ENCODE data around the gene USP27X. TPM values are rescaled to one million over a fixed set of nuclear protein-coding genes. Genes with fewer than 3 reads are reported as not detected.

USP27X gene
- total RNA-seq, 4 donors from 2014 or later: 3.1 to 5.0 (median 4.6) TPM

GRCh38 chrX:49845701-49846403 lies 33.4 kb upstream of the USP27X start:
- no peak for TF ChIP-seq CTCF (IDR thresholded peaks at IDR 0.05)
- TF ChIP-seq POLR2A (IDR thresholded peaks at IDR 0.05): no peak
- no peaks in the 10 kb centered on the region for H3K27me3 ChIP-seq
- H3K4me1 ChIP-seq: no peaks in the 10 kb centered on the region
- H3K4me3 ChIP-seq: no peak overlapping the region
- H3K9me3 ChIP-seq: no peaks in the 10 kb centered on the region
- H3K36me3 ChIP-seq: no peaks in the 10 kb centered on the region
- WGBS, 2 donors (ENCODE audit: low coverage in 1 of 2): 52 to 55% methylated on average over 3 to 4 of the region's 4 CpGs
- no peak for ATAC-seq
- H3K27ac ChIP-seq: no peak overlapping the region

GRCh38 chrX:49846522-49846921 lies 32.8 kb upstream of the USP27X start:
- no peak for ATAC-seq
- Histone ChIP-seq H3K27me3 (no peaks in the 10 kb centered on the region), H3K36me3 (no peaks in the 10 kb centered on the region), H3K9me3 (no peaks in the 10 kb centered on the region), H3K4me1 (no peaks in the 10 kb centered on the region), H3K27ac (no peak overlapping the region), H3K4me3 (no peak overlapping the region)
- TF ChIP-seq POLR2A (IDR thresholded peaks at IDR 0.05): no peak
- WGBS, 2 donors (ENCODE audit: low coverage in 1 of 2): 20 to 67% methylated on average over 1 of the region's 1 CpG

GRCh38 chrX:49848275-49848674 lies 31.0 kb upstream of the USP27X start:
- Histone ChIP-seq H3K9me3 (no peaks in the 10 kb centered on the region), H3K4me1 (no peaks in the 10 kb centered on the region), H3K27me3 (no peaks in the 10 kb centered on the region), H3K27ac (no peak overlapping the region), H3K36me3 (no peaks in the 10 kb centered on the region), H3K4me3 (no peak overlapping the region)
- TF ChIP-seq POLR2AphosphoS5 (IDR thresholded peaks at IDR 0.05): no peak
- no peak for TF ChIP-seq EP300 (IDR thresholded peaks at IDR 0.05)
- no peak for TF ChIP-seq CTCF (IDR thresholded peaks at IDR 0.05)
- TF ChIP-seq POLR2A (IDR thresholded peaks at IDR 0.05): no peak
- no peak for ATAC-seq
- WGBS, 2 donors (ENCODE audit: low coverage in 1 of 2): 77% methylated on average over 3 of the region's 3 CpGs; no CpG with 5 or more reads in 1 of the 2 donors

- WGBS, 2 donors (ENCODE audit: low coverage in 1 of 2): 29 to 56% methylated on average over 1 of the region's 1 CpG
- Histone ChIP-seq H3K9me3 (no peaks in the 10 kb centered on the region), H3K4me1 (no peaks in the 10 kb centered on the region), H3K27me3 (no peaks in the 10 kb centered on the region), H3K36me3 (no peaks in the 10 kb centered on the region), H3K4me3 (no peak overlapping the region), H3K27ac (no peak overlapping the region)
- TF ChIP-seq POLR2A (IDR thresholded peaks at IDR 0.05) (no peak), POLR2AphosphoS5 (IDR thresholded peaks at IDR 0.05) (no peak), EP300 (IDR thresholded peaks at IDR 0.05) (no peak), CTCF (IDR thresholded peaks at IDR 0.05) (no peak)
- ATAC-seq: no peak
Measured at GRCh38 chrX:49850028-49850427, 29.3 kb upstream of the USP27X start.

GRCh38 chrX:49853661-49854060 lies 25.6 kb upstream of the USP27X start:
- Histone ChIP-seq H3K4me1 (no peaks in the 10 kb centered on the region), H3K9me3 (no peaks in the 10 kb centered on the region), H3K4me3 (no peak overlapping the region), H3K27me3 (no peaks in the 10 kb centered on the region), H3K36me3 (no peaks in the 10 kb centered on the region), H3K27ac (no peak overlapping the region)
- whole genome bisulfite sequencing, 2 donors (ENCODE audit: low coverage in 1 of 2): 86% methylated on average over 5 of the region's 6 CpGs; no CpG with 5 or more reads in 1 of the 2 donors
- TF ChIP-seq EP300 (IDR thresholded peaks at IDR 0.05) (no peak), POLR2A (IDR thresholded peaks at IDR 0.05) (no peak), POLR2AphosphoS5 (IDR thresholded peaks at IDR 0.05) (no peak), CTCF (IDR thresholded peaks at IDR 0.05) (no peak)
- ATAC-seq: no peak
